Measurements from ENCODE around the gene NDUFS5.
"Not testable (repeated sequence)": the region's sequence is repeated elsewhere in the genome, so short reads cannot be mapped to it uniquely, and the experiment has no call there.

The NDUFS5 gene

GRCh38 chr1:39026051-39026865, at the start of gene NDUFS5:
NDUFS5 (plus strand) TSS chr1:39026350; CDS start chr1:39028725, 2,375 bp downstream.
- peak; percentile 93 for DNase-seq

- DNase-seq: not testable (repeated sequence)
Observed at GRCh38 chr1:38977399-38978244, 48.5 kb upstream of the NDUFS5 start.

GRCh38 chr1:38978245-38978542, 48.0 kb upstream of the NDUFS5 start:
- peak; percentile 24 for DNase-seq

GRCh38 chr1:38979380-38979779, 46.8 kb upstream of the NDUFS5 start:
- peak; percentile 14 for DNase-seq

- no peak for DNase-seq
Observed at GRCh38 chr1:38989979-38990378, 36.2 kb upstream of the NDUFS5 start.

- DNase-seq: peak; percentile 78
Observed at GRCh38 chr1:38990386-38990737, 35.8 kb upstream of the NDUFS5 start.

- DNase-seq: peak; percentile 98
Observed at GRCh38 chr1:38990738-38991637, 35.2 kb upstream of the NDUFS5 start, which contains the start of gene AKIRIN1. AKIRIN1 (plus strand) TSS chr1:38991276; CDS start chr1:38991381, 105 bp downstream.

GRCh38 chr1:38991638-38992411, 34.3 kb upstream of the NDUFS5 start:
- DNase-seq: peak; percentile 59

GRCh38 chr1:38992412-38993111, 33.6 kb upstream of the NDUFS5 start:
- DNase-seq: no peak

GRCh38 chr1:38994196-38994595, 32.0 kb upstream of the NDUFS5 start:
- no peak for DNase-seq

GRCh38 chr1:38997034-38997900, 28.9 kb upstream of the NDUFS5 start:
- DNase-seq: no peak

- no peak for DNase-seq
Observed at GRCh38 chr1:38997901-38998190, 28.3 kb upstream of the NDUFS5 start.

- no peak for DNase-seq
Observed at GRCh38 chr1:39001516-39002421, 24.4 kb upstream of the NDUFS5 start.

- no peak for DNase-seq
Observed at GRCh38 chr1:39003281-39003680, 22.9 kb upstream of the NDUFS5 start.

GRCh38 chr1:39003794-39004193, 22.4 kb upstream of the NDUFS5 start:
- DNase-seq: no peak

- no peak for DNase-seq
Observed at GRCh38 chr1:39006287-39006686, 19.9 kb upstream of the NDUFS5 start.

- no peak for DNase-seq
Observed at GRCh38 chr1:39006726-39007645, 19.2 kb upstream of the NDUFS5 start.

GRCh38 chr1:39014956-39015355, 11.2 kb upstream of the NDUFS5 start:
- not testable (repeated sequence) for DNase-seq
